Measurements from ENCODE around the gene MANSC4.

- no peak for TF ChIP-seq POLR2A (IDR thresholded peaks at IDR 0.05; ENCODE audit: low read depth, low read length)
- TF ChIP-seq FOS (IDR thresholded peaks at IDR 0.05; ENCODE audit: borderline replicate concordance, insufficient read depth, low read length), result no peak
- TF ChIP-seq CTCF (IDR thresholded peaks at IDR 0.05; ENCODE audit: extremely low read depth in 1 of 2, insufficient read depth in 1 of 2, low read depth in 1 of 2, low read length in 2 of 2), result no peak
- no peak for TF ChIP-seq POLR2AphosphoS5 (IDR thresholded peaks at IDR 0.05; ENCODE audit: insufficient read depth, low read depth, low read length)
- TF ChIP-seq JUN (IDR thresholded peaks at IDR 0.05; ENCODE audit: borderline replicate concordance, insufficient read depth, insufficient read length, low read depth), result no peak
- TF ChIP-seq GATA2 (IDR thresholded peaks at IDR 0.05; ENCODE audit: insufficient read depth, insufficient read length, low read depth, low read length), result no peak
These were observed 49.9 kb downstream of the MANSC4 start for GRCh38 chr12:27730097-27730588.

Measured in endothelial cell of umbilical vein (primary cell).